ENCODE data around the gene HOXD8. TPM values are rescaled to one million over a fixed set of nuclear protein-coding genes. Genes with fewer than 3 reads are reported as not detected.

The HOXD8 gene
- total RNA-seq, 1 donor from 2014 or later = not detected

- peaks cover 4% of the 10 kb centered on the region for H3K4me1 Mint-ChIP-seq
- Histone ChIP-seq H3K9me3 (ENCODE audit: low read depth) (no peaks in the 10 kb centered on the region), H3K4me2 (no peak overlapping the region), H3F3A (ENCODE audit: low read depth) (no peaks in the 10 kb centered on the region), H3K9ac (no peak overlapping the region), H3K27ac (no peak overlapping the region), H3K4me1 (no peaks in the 10 kb centered on the region), H4K20me1 (ENCODE audit: low read depth) (peaks cover 93% of the 10 kb centered on the region), H3K36me3 (no peaks in the 10 kb centered on the region), H3K79me2 (ENCODE audit: low read depth) (no peaks in the 10 kb centered on the region), H2AFZ (replicated peaks) (no peak overlapping the region), H3K27me3 (peaks cover 100% of the 10 kb centered on the region), H3K4me3 (no peak overlapping the region)
- DNase-seq (ENCODE audit: low spot score) = peak; percentile 66
- H3K9me3 Mint-ChIP-seq = peaks cover 3% of the 10 kb centered on the region
- peaks cover 90% of the 10 kb centered on the region for H3K27me3 Mint-ChIP-seq (ENCODE audit: insufficient read depth, low read depth)
- peak overlapping the region; percentile 57 for H3K4me3 Mint-ChIP-seq
- no peak overlapping the region for H3K27ac Mint-ChIP-seq
- no peaks in the 10 kb centered on the region for H3K36me3 Mint-ChIP-seq
- TF ChIP-seq EZH2phosphoT487 (IDR thresholded peaks at IDR 0.05) (peak; percentile 37), EZH2 (IDR thresholded peaks at IDR 0.05) (peak; percentile 58)
- TF ChIP-seq, protein P1, sequence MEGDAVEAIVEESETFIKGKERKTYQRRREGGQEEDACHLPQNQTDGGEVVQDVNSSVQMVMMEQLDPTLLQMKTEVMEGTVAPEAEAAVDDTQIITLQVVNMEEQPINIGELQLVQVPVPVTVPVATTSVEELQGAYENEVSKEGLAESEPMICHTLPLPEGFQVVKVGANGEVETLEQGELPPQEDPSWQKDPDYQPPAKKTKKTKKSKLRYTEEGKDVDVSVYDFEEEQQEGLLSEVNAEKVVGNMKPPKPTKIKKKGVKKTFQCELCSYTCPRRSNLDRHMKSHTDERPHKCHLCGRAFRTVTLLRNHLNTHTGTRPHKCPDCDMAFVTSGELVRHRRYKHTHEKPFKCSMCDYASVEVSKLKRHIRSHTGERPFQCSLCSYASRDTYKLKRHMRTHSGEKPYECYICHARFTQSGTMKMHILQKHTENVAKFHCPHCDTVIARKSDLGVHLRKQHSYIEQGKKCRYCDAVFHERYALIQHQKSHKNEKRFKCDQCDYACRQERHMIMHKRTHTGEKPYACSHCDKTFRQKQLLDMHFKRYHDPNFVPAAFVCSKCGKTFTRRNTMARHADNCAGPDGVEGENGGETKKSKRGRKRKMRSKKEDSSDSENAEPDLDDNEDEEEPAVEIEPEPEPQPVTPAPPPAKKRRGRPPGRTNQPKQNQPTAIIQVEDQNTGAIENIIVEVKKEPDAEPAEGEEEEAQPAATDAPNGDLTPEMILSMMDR (IDR thresholded peaks at IDR 0.05) = peak; percentile 64
These were observed 32.3 kb upstream of the HOXD8 start for GRCh38 chr2:176096986-176097819.

- H3K9ac ChIP-seq = no peak overlapping the region
- Mint-ChIP-seq H3K27me3 (ENCODE audit: insufficient read depth, low read depth) (peaks cover 96% of the 10 kb centered on the region), H3K27ac (no peak overlapping the region), H3K36me3 (no peaks in the 10 kb centered on the region), H3K9me3 (peaks cover 6% of the 10 kb centered on the region), H3K4me3 (peak overlapping the region; percentile 22), H3K4me1 (peaks cover 4% of the 10 kb centered on the region)
- H3K27me3 ChIP-seq = peaks cover 100% of the 10 kb centered on the region
- H3K79me2 ChIP-seq (ENCODE audit: low read depth) = no peaks in the 10 kb centered on the region
- peaks cover 96% of the 10 kb centered on the region for H4K20me1 ChIP-seq (ENCODE audit: low read depth)
- no peak overlapping the region for H3K4me3 ChIP-seq
- TF ChIP-seq EZH2phosphoT487 (IDR thresholded peaks at IDR 0.05) (no peak), EZH2 (IDR thresholded peaks at IDR 0.05) (peak; percentile 81)
- H3K4me1 ChIP-seq = no peaks in the 10 kb centered on the region
- H3K27ac ChIP-seq = no peak overlapping the region
- H3F3A ChIP-seq (ENCODE audit: low read depth) = no peaks in the 10 kb centered on the region
- H3K36me3 ChIP-seq = no peaks in the 10 kb centered on the region
- DNase-seq (ENCODE audit: low spot score) = no peak
- no peaks in the 10 kb centered on the region for H3K9me3 ChIP-seq (ENCODE audit: low read depth)
- no peak overlapping the region for H3K4me2 ChIP-seq
- no peak overlapping the region for H2AFZ ChIP-seq (replicated peaks)
These were observed 31.6 kb upstream of the HOXD8 start for GRCh38 chr2:176097820-176098365.

DNA sequence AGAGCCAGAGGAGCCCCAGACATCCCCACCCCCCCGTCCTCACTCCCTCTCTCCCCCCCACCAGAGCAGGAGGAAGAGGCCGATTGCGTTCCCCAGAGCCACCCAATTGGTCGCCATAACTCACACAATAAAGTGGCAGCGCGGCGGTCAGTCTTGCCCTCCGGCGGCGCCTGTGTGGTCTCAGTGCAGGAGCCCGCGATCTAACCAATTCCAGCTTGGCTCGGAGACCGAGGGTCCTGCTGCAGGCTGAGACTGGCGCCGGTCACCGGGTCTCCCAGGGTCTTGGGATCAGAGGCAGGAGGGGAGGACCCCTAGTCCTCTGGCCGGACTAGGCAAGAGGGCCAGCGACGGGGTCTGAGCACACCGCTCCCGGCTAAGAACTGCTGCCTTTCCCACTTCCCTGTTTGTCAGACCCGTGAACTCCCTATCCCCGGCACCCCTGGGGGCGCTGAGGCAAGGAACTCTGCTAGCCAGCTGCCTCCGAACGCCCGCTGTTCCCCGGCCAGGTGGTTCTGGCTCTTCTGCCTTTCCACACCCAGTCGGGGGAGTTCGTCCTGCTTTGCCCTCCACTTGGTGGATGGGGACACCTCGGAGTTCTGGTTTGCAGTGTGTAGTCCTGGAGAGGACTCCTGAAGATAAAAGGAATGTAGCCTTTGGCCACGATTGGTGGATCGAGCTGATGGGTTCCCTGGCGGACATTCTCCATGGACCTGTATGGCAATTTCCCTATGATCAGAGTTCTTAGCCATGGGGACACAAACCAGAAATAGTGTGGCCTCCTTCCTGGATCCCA, 30.9 kb upstream of the HOXD8 start:
- no peak overlapping the region for H2AFZ ChIP-seq (replicated peaks)
- Mint-ChIP-seq H3K27ac (no peak overlapping the region), H3K4me3 (no peak overlapping the region), H3K27me3 (ENCODE audit: insufficient read depth, low read depth) (peaks cover 98% of the 10 kb centered on the region), H3K36me3 (no peaks in the 10 kb centered on the region), H3K4me1 (peaks cover 4% of the 10 kb centered on the region), H3K9me3 (peaks cover 6% of the 10 kb centered on the region)
- no peak overlapping the region for H3K4me3 ChIP-seq
- TF ChIP-seq EZH2phosphoT487 (IDR thresholded peaks at IDR 0.05) (peak; percentile 45), EZH2 (IDR thresholded peaks at IDR 0.05) (peak; percentile 74)
- TF ChIP-seq, protein P1 (IDR thresholded peaks at IDR 0.05) = no peak
- H3K4me2 ChIP-seq = no peak overlapping the region
- H3K79me2 ChIP-seq (ENCODE audit: low read depth) = no peaks in the 10 kb centered on the region
- no peaks in the 10 kb centered on the region for H3K4me1 ChIP-seq
- no peaks in the 10 kb centered on the region for H3K9me3 ChIP-seq (ENCODE audit: low read depth)
- no peak for DNase-seq (ENCODE audit: low spot score)
- H3K27me3 ChIP-seq = peaks cover 100% of the 10 kb centered on the region
- no peaks in the 10 kb centered on the region for H3F3A ChIP-seq (ENCODE audit: low read depth)
- peaks cover 98% of the 10 kb centered on the region for H4K20me1 ChIP-seq (ENCODE audit: low read depth)
- no peaks in the 10 kb centered on the region for H3K36me3 ChIP-seq
- H3K9ac ChIP-seq = no peak overlapping the region
- H3K27ac ChIP-seq = no peak overlapping the region

Data from neural progenitor cell (in vitro differentiated cells).